Skin of body (tissue), 2 donors: ENCODE results near the gene BORCS5. TPM values are rescaled to one million over a fixed set of nuclear protein-coding genes. Genes with fewer than 3 reads are reported as not detected.

Experiments used
- DNase-seq: peaks from one replicate; lab custom pipeline; 2025; lab: John Stamatoyannopoulos, UW
- total RNA-seq: library from RNA; depleted of rRNA; stranded (reverse); fragments of >200 nt; gene quantifications from one replicate; pipeline ENCODE4 v1.2.3, GENCODE V29; 2014

BORCS5 gene
- total RNA-seq, 1 donor from 2014 or later: 23.1 TPM

DNA sequence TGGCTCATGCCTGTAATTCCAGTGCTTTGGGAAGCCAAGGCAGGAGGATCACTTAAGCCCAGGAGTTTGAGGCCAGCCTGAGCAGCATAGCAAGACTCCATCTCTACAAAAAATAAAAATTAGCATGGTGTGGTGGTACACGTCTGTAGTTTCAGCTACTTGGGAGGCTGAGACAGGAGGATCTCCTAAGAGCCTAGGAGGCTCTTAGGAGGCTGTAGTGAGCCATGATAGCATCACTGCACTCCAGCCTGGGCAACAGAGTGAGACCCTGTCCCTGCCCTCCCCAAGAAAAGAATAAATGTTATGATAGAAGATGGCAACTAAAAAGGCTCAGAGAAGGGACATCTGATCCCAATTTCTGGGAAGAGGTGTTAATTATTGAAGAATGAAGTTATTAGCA, 3.6 kb upstream of the BORCS5 start:
- DNase-seq: no peak

DNA sequence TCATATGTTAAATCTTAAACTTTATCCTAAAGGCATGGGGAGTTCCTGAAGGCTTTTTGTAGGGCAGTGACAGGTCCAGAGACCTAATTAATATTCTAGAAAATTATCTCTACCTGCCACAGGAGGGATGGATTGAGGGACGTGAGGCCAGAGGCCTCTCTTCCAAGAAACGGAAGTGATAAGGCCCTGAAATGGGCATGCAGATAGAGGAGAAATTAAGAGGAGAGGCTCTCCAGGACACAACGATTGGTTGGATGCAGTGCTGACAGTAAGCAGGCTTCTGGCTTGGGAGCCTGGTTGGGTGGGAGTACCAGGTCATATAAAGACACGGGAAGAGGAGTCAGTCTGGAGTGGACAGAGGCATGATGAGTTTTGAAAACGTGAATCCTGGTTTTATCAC, 3.1 kb upstream of the BORCS5 start:
- no peak for DNase-seq

DNA sequence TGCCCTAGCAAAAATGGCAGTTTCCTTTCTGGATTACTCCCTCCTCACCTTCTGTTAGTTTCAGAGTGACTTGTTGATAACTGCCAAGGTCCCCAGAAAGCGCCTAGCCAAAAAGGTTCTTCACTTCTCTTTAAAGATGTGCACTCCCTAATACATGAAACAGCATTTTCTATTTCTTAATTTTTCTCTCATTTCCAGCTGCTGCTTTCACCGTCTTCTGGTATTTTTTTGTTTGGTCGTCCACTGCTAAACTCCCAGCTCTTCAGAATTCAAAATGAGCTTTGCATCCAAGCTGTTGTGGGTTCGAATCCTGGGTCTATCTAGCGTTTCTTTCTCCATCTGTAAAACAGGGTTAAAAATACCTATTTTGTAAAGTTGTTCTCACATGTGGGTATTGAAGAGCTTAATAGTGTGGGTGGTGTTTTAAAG, 397 bp upstream of the BORCS5 start:
- DNase-seq: no peak

DNA sequence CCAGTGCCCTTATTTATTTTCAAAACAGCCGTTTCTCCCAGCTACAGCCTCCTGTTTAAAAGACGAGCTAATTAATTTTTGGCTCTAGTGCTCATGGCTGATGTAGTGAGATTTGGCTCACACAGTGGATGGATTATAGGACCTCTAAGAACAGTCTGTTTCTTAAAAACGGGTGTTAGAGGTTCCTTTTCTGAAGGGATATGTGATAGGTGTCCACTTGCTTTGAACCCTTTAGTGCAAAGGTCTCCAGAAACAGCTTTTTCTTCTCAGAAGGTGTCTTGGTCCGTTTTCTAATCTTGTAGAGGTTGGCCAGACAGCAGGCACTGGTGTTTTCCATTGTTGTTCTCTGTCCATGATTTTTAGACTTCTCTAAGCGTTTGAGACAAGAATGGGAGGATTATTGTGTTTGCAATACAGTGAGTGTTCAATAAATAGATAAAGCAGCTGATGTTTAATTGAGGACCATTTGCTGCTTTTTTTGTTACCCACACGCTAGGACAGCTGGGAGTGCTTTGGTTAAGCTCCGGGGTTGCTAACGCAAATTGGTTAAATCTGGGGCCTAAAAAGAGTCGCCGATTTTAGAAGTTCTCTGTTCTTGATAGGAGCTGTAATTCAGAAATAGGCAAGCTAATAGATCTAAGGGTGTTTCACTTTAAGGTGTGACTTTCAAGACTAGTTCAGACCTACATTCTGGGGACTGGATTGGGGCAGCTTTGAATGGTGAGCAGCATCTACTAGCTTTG, 1.0 kb downstream of the BORCS5 start:
- DNase-seq: peak; percentile 51

DNA sequence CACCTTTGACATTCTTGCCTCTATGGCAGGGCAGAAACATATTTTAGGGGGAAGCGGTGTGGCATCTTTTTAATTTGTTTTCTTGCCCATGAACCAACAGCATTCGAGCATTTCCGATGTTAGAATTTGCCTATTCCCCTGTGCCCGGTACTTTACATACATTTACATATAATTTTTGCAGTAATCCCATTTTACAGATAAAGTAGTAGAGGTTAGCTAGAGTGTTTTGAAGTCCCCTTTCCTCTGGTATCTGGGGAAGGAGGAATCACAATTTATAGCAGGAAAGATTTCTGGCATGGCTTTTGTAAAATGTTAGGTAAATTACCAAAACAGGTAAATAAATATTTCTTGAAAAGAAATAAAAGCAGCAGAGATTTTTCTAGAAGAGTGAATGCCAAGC, 1.6 kb downstream of the BORCS5 start:
- no peak for DNase-seq

DNA sequence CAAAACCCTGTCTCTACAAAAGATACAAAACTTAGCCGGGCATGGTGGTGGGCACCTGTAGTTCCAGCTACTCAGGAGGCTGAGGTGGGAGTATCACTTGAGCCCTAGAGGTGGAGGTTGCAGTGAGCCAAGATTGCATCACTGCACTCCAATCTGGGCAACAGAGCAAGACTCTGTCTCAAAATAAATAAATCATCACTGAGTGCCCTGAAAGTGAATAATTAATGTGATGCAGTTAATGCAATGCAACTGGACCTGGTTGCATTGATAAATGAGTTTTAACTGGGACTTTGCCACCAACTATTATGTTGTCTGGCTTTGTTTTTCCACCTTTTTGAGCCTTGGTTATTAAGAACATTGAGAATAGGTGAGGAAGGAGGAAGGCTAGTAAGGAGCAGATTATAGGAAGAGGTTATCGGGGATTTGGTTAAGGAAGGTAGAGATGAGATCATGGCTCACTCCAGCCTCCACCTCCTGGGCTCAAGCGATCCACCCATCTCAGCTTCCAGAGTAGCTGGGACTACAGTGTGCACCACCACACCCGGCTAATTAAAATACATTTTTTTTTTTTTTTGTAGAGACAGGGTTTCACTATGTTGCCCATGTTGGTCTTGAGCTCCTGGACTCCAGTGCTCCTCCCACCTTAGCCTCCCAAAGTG, 8.0 kb downstream of the BORCS5 start:
- no peak for DNase-seq

DNA sequence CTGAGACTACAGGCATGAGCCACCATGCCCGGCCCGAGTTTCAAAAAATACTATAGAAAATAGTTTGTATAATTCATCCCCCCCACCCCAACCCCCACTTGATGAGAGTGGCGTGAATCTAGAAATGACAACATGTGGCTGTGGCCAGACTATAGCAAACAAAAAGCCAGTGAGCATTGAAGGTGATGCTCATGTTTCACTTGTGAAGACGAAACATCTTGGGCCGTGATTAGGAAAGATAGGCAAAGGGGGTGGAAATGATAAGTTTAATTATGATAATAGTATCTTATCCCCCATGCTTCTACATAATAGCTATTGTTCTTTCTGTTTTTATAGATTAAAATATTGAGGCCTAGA, 8.5 kb downstream of the BORCS5 start:
- DNase-seq: no peak

DNA sequence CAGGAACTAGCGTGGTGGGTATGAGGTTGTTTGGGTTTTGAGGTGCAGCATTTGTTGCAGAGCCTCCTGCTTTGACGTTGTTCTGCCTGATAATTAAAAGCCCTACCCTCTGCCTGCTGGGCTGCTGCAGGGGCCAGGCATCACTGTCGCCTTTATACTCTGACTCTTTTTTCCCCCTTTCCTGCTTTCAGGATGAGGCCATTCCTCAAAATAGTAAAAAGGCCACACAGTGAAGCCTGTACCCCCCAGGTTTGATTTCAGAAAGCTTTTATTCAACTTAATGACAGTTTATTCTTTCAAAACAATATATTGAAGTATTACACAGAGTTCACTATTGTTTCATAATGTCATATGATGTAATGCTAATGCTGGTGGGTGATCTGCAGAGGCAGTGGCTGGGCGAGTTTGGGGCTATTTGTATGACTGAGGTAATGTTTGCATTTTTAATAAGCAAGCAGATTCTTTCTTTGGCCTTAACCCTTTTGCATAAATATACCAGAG, 9.1 kb downstream of the BORCS5 start:
- DNase-seq: no peak

DNA sequence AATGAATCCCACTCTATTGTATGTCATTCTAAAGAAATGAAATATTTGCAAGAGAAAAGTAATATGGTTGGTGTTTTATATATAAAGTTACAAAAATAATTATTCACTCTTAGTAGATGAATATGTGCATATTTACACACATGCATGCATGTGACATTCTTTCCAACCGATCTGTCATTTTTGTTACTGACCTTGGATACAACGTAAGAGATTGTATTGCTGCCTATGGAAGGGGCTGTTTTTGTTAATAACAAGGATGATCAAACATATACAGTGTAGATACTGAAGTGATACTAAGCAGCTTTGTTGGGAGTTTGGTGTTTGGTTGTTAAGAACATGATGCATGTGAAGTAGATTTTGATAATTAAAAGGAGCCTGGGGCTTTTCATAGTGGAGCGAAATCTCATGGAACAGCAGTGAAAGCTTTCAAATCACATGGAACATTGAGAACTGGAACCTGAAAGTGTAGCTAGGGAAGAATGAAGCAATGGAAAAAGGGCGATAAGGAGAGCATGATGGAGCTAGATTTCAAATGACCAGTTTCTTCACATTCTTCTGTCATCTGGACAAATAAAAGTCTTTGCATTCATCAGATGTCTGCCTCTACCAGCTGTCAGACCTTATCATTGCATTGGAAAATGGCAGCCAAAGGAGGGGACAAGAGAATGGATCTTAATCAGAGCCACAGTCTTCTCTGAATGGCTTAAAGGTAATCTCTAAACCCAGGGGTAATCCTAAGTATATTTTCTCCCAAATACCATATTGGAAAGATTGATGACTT, 10.0 kb downstream of the BORCS5 start:
- no peak for DNase-seq

DNA sequence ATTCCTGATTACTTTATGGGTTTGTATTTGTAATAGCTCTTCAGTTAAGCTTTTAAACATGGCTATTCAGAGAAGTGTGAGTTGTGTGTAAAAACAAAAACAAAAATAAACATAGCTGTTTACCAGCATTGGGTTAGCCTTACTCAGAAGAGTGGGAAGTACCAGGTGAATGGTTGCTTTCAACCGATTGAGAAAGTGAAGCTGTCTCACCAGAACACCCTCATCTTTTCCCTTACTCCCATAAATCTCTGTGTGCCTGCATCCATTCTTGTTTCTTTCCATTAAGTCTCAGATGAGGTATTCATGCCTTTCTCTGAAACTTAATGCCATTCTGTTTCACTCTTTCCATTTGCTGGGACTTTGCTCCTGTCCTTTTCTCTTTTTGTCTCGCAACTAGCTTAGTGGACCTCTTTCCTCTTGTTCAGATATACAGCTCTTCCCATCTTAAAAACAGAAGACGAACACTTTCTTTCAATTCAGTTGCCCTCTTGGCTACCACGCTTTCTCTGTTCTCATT, 10.7 kb downstream of the BORCS5 start:
- DNase-seq: no peak

DNA sequence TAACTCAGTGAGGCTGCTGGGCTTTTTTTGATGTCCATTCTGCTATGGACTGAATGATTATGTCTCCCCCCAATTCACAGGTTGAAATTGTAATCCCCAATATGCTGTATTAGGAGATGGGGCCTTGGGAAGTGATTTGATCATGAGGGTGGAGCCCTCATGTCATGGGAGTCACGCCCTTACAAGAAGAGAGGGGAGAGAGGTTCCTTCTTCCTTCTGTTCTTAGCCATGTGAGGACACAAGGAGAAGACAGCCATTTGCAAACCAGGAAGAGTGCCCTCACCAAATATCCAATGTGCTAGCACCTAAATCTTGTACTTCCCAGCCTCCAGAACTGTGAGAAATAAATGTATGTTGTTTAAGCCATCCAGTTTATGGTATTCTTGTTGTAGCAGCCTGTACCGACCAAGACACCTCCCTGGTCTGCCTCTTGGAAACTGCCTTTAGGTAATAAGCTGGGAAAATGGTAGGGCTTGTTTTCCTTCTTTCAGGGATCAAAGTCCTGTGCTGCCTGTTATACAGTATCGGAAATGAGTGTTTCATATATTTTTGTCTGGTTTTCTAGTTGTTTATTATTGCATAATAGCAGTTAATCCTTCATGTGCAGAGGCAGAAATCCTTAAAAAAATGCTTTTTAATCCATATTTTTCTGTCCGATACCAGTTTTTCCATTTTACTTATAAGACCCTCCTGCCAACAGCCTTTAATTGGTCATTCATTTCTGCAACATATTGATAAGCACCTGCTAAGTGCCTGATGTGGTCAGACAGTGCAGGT, 16.3 kb downstream of the BORCS5 start:
- DNase-seq: no peak

DNA sequence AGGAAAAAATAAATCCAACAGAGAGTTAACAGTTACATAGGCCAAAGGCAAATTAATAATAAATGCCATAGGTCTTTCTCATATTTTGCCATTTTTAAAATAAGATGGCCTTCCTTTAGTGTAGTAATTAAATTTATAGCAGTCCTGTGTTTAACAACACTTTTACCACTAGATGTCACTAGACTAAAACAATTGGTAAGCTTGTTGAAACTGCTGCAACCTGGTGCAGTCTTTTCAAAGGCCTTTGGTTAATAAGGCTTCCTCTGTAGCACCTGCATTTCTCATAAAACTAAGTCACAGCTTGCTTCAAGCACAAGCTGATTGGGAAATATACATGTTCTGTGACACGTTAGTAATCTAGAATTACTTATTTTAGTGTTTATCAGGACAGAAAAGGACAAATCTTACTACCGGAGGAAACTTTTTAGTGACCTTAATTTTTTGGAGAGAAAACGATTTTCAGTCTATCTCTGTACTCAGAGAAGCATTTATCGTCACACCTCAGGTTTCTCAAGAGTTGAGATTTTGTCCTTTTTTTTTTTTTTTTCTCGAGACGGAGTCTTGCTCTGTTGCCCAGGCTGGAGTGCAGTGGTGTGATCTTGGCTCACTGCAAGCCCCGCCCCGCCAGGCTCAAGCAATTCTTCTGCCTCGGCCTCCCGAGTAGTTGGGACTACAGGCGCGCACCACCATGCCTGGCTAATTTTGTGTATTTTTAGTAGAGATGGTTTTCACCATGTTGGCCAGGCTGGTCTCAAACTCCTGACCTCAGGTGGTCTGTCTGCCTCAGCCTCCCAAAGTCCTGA, 20.0 kb downstream of the BORCS5 start:
- DNase-seq: peak; percentile 80

DNA sequence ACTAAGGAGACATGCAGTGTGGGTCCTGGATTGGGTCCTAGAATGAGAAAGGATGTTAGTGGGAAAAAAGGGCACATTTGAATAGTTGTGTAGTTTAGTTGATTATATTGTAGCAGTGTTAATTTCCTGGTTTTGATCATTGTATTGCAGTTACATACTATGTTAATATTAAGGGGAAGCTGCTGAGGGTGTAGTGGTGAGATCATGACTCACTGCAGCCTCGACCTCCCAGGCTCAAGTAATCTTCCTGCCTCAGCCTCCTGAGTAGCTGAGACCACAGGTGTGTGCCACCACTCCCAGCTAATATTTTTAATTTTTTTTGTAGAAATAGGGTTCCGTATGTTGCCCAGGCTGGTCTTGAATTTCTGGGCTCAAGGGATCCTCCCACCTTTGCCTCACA, 21.7 kb downstream of the BORCS5 start:
- no peak for DNase-seq

DNA sequence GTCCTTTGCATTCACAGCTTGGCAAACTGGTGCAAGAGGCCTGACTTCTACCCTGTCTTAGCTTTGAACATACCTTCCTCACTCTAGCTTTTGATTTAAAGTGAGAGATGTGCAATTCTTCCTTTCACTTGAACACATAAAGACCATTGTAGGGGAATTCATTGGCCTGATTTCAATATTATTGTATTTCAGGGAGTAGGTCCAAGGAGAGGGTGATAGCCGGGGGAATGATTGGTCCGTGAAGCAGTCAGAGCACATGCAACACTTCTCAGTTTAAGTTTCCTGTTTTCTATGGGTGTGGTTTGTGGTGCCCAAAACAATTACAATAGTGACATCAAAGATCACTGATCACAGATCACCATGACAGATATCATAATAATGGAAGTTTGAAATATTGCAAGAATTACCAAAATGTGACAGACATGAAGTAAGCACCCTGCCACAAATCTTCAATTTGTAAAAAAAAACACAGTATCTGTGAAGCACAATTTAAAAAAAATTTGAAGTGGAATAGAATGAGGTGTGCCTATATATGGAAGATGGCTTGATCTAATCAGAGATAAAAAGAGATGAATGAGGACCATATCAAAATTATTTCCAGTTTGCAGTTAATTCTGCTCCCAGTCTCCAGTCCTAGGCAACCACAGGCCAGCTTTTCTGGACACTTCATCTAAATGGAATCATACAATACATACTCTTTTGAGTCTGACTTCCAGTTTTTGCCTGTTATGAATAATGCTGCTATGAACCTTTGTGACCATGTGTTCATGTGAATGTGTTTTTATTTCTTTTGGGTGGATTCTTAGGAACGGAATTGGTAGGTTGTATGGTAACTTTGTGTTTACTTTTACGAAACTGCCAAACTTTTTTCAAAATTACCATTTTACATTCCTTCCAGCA, 23.2 kb downstream of the BORCS5 start:
- DNase-seq: no peak

DNA sequence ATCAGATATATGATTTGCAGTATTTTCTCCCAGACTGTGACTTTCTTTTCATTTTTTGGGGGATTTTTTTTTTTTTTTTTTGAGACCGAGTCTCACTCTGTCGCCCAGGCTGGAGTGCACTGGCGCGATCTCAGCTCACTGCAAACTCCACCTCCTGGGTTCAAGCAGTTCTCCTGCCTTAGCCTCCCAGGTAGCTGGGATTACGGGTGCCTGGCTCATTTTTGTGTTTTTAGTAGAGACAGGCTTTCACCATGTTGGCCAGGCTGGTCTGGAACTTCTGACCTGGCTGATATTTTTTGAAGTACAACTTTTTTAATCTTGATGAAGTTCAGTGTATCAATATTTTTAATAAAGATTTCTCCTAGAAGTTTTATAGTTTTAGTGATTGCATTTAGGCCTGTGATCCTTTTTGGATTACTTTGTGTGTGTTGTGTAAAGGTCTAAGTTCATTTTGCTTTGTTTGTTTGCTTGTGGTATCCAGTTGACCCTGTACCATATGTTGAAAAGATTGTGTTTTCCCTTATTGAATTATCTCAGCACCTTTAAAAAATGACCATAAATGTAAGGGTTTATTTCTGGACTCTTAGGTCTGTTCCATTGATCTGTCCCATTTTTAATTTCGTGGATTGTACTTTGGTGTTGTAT, 24.2 kb downstream of the BORCS5 start:
- DNase-seq: no peak

DNA sequence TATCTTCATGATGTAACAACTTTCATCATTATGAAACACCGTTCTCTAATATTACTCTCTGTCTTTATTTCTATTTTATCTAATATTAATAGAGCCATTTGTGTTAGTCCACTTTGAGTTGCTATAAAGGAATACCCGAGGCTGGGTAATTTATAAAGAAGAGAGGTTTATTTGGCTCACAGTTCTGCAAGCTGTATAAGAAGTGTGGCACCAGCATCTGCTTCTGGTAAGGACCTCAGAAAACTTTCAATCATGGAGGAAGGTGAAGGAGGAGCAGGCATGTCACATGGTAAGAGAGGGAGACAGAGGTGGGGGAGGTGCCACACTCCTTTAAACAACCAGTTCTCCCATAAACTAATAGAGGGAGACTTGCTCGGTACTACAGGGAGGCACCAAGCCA, 25.1 kb downstream of the BORCS5 start:
- no peak for DNase-seq

DNA sequence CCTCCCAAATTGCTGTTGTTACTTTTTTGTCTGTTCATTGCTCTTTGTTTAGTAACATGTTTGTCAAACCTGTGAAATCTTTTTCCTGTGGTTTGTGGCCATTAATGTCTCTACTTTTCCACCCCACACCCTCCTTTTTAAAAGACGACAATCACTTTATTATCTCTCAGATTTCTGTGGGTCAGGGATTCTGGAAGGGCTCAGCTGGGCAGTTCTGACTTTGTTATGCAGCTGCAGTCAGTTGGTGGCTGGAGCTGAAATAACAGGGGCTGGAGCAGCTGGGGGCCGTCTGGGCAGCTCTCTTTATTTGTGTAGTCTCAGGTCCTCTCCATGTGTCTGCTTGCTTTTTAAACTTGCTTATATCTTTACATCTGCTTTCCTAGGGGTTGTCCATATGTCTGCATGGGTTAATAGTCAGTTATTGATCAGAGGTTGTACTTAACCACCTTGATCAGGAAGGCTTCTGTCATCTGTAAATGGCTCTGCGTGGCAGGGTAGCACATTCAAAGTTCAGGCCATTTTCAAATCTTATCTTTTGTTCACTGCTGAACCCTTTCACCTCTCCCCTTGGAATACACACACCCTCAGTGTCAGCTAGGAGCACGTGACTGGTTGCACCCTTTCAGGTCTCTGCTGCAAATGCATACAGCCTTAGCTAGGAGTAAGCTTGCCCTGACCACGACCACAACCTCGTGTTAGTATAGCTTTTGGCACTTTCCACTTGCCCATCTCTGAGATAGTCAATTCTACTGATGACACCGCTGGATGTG, 27.9 kb downstream of the BORCS5 start:
- DNase-seq: no peak

DNA sequence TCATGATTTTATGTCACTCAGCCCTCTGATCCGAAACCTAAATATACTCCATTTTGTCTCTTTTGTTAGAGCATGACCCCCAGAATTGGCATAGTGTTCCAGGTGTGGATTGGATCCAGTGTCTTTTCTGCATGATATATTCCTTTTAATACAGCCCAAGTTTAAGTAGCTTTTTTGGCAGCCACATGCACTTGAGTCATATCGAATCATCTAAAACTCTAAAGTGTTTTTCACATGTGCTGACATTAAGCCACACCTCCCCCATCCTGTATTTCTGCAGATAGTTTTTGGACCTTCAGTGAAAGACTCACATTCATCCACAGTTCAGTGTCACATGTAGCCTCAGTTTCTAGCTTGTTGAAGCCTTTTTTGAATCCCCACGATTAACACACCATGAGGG, 30.6 kb downstream of the BORCS5 start:
- peak; percentile 27 for DNase-seq
